ENCODE data around the gene MMAB.

DNA sequence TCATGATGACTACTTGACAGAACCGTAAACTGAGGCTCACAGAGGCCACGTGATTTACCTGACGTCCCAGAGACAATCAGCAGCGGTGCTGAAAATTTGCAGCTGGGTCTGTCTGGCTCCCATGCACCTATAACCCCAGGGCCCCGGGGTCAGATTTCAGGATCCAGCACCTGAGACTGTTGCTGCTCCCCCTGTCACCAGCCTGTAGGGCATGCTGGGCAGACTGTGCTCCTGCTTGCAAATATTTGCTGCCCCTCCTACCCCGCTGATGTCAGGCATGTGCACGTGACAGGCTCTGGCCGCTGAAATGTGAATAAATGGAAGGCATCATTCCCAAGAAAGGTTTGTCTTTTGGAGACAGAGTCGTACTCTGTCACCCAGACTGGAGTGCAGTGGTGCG lies 6.0 kb downstream of the MMAB start:
- TF ChIP-seq, protein P1, sequence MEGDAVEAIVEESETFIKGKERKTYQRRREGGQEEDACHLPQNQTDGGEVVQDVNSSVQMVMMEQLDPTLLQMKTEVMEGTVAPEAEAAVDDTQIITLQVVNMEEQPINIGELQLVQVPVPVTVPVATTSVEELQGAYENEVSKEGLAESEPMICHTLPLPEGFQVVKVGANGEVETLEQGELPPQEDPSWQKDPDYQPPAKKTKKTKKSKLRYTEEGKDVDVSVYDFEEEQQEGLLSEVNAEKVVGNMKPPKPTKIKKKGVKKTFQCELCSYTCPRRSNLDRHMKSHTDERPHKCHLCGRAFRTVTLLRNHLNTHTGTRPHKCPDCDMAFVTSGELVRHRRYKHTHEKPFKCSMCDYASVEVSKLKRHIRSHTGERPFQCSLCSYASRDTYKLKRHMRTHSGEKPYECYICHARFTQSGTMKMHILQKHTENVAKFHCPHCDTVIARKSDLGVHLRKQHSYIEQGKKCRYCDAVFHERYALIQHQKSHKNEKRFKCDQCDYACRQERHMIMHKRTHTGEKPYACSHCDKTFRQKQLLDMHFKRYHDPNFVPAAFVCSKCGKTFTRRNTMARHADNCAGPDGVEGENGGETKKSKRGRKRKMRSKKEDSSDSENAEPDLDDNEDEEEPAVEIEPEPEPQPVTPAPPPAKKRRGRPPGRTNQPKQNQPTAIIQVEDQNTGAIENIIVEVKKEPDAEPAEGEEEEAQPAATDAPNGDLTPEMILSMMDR (IDR thresholded peaks at IDR 0.05 in 2 of 3, conservative IDR thresholded peaks at IDR 0.05 in 1 of 3; ENCODE audit: borderline replicate concordance in 1 of 3, insufficient read depth in 1 of 3, low read depth in 2 of 3, low read length in 2 of 3): no peak
- TF ChIP-seq, protein P2, sequence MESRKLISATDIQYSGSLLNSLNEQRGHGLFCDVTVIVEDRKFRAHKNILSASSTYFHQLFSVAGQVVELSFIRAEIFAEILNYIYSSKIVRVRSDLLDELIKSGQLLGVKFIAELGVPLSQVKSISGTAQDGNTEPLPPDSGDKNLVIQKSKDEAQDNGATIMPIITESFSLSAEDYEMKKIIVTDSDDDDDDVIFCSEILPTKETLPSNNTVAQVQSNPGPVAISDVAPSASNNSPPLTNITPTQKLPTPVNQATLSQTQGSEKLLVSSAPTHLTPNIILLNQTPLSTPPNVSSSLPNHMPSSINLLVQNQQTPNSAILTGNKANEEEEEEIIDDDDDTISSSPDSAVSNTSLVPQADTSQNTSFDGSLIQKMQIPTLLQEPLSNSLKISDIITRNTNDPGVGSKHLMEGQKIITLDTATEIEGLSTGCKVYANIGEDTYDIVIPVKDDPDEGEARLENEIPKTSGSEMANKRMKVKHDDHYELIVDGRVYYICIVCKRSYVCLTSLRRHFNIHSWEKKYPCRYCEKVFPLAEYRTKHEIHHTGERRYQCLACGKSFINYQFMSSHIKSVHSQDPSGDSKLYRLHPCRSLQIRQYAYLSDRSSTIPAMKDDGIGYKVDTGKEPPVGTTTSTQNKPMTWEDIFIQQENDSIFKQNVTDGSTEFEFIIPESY (IDR thresholded peaks at IDR 0.05; ENCODE audit: extremely low read depth, insufficient replicate concordance, low read length): no peak
- TF ChIP-seq EZH2 (IDR thresholded peaks at IDR 0.05) (no peak), ZNF274 (IDR thresholded peaks at IDR 0.05; ENCODE audit: low read depth, low read length) (no peak), EZH2phosphoT487 (IDR thresholded peaks at IDR 0.05; ENCODE audit: borderline replicate concordance) (no peak), YY1 (IDR thresholded peaks at IDR 0.05; ENCODE audit: extremely low read depth, insufficient replicate concordance, low read depth, low read length) (no peak)
